ENCODE results near the gene GUCY1A1. TPM values are rescaled to one million over a fixed set of nuclear protein-coding genes. Genes with fewer than 3 reads are reported as not detected.

The GUCY1A1 gene
- total RNA-seq, 1 experiment from 2014 or later, result 0.17 TPM

DNA sequence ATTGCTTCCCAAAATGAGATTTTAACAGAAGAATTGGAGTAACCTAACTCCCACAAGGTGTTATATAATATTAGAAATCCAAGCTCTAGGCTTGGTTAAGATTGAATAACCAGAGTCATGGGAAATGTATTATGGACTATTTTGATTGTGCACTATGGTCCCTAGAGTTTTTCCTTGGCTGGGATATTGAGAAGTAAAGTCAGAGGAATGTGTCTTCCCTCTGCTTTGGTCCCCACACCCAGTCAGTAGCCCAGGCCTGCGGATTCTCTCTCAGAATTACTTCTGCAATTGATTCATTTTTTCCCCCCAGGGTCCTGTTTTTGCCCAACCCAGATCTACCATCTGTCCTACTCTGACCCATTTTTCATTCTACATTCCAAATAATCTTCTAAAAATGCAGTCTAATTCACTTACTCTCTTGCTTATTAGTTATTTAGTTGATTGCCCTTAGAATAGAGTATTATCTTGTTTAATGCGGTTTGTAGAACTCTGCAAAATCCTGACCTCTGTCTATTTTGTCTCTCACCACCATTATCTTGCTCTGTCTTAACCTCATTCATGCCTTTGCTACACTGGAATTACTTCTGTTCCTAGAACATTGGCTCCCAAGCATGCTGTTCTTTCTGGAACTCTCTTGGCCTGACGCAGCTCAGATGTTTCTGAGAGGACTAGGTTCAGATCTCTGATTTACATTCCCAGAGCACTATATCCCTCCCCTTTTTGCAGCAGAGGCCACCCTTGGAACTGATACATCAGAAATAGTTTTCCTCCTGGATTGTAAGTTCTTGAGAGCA is 23.6 kb downstream of the GUCY1A1 start:
- Histone ChIP-seq H3K4me2 (no peak overlapping the region), H3K9me3 (ENCODE audit: insufficient read depth, low read depth) (no peaks in the 10 kb centered on the region), H3K9me2 (ENCODE audit: insufficient read depth) (no peaks in the 10 kb centered on the region), H3K4me3 (no peak overlapping the region), H3K27ac (no peak overlapping the region), H3K4me1 (replicated peaks; ENCODE audit: insufficient read depth) (no peaks in the 10 kb centered on the region), H3K36me3 (ENCODE audit: low read depth) (no peaks in the 10 kb centered on the region), H3K79me2 (ENCODE audit: low read depth) (no peaks in the 10 kb centered on the region), H4K20me1 (ENCODE audit: insufficient read depth) (no peaks in the 10 kb centered on the region), H3K27me3 (ENCODE audit: insufficient read depth, low read depth) (no peaks in the 10 kb centered on the region), H2AFZ (no peak overlapping the region), H3F3A (ENCODE audit: insufficient read depth, low read depth) (no peaks in the 10 kb centered on the region)
- intact Hi-C loops (cut with micrococcal nuclease; ENCODE audit: unreplicated experiment), result no loop called here
- no peak for TF ChIP-seq EZH2 (IDR thresholded peaks at IDR 0.05; ENCODE audit: low read depth)
- TF ChIP-seq, protein P1, sequence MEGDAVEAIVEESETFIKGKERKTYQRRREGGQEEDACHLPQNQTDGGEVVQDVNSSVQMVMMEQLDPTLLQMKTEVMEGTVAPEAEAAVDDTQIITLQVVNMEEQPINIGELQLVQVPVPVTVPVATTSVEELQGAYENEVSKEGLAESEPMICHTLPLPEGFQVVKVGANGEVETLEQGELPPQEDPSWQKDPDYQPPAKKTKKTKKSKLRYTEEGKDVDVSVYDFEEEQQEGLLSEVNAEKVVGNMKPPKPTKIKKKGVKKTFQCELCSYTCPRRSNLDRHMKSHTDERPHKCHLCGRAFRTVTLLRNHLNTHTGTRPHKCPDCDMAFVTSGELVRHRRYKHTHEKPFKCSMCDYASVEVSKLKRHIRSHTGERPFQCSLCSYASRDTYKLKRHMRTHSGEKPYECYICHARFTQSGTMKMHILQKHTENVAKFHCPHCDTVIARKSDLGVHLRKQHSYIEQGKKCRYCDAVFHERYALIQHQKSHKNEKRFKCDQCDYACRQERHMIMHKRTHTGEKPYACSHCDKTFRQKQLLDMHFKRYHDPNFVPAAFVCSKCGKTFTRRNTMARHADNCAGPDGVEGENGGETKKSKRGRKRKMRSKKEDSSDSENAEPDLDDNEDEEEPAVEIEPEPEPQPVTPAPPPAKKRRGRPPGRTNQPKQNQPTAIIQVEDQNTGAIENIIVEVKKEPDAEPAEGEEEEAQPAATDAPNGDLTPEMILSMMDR (conservative IDR thresholded peaks at IDR 0.05), result no peak
- DNase-seq, result no peak
- ChIA-PET POLR2A (ENCODE audit: unreplicated experiment) (no interaction called here), CTCF (no interaction called here)
- BruUV-seq (replicated peaks), result no TSS peak

DNA sequence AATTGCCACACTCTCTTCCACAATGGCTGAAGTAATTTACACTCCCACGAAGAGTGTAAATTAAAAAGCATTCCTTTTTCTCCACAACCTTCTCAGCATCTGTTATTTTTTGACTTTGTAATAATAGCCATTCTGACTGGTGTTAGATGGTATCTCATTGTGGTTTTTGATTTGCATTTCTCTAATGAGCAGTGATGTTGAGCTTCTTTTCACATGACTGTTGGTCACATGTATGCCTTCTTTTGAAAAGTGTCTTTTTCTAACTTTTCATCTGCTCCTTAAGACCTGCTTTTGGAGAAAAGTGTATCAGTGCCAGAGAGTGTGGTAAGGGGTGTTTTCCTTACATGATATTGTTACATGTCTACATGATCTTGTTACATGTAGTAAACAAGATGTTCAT is 25.7 kb downstream of the GUCY1A1 start:
- H3K27me3 ChIP-seq (ENCODE audit: insufficient read depth, low read depth), result no peaks in the 10 kb centered on the region
- no peaks in the 10 kb centered on the region for H3K9me3 ChIP-seq (ENCODE audit: insufficient read depth, low read depth)
- no TSS peak for BruUV-seq (replicated peaks)
- no peaks in the 10 kb centered on the region for H3K36me3 ChIP-seq (ENCODE audit: low read depth)
- H2AFZ ChIP-seq, result no peak overlapping the region
- CTCF ChIA-PET, result no interaction called here
- H3K4me2 ChIP-seq, result no peak overlapping the region
- no peak overlapping the region for H3K4me3 ChIP-seq
- TF ChIP-seq, protein P1 (conservative IDR thresholded peaks at IDR 0.05), result no peak
- no peak for TF ChIP-seq EZH2 (IDR thresholded peaks at IDR 0.05; ENCODE audit: low read depth)
- DNase-seq, result no peak
- no peaks in the 10 kb centered on the region for H3F3A ChIP-seq (ENCODE audit: insufficient read depth, low read depth)
- no peaks in the 10 kb centered on the region for H4K20me1 ChIP-seq (ENCODE audit: insufficient read depth)
- intact Hi-C loops (cut with micrococcal nuclease; ENCODE audit: unreplicated experiment), result no loop called here
- H3K79me2 ChIP-seq (ENCODE audit: low read depth), result no peaks in the 10 kb centered on the region
- no peaks in the 10 kb centered on the region for H3K4me1 ChIP-seq (replicated peaks; ENCODE audit: insufficient read depth)
- POLR2A ChIA-PET (ENCODE audit: unreplicated experiment), result no interaction called here
- no peak overlapping the region for H3K27ac ChIP-seq
- H3K9me2 ChIP-seq (ENCODE audit: insufficient read depth), result no peaks in the 10 kb centered on the region

DNA sequence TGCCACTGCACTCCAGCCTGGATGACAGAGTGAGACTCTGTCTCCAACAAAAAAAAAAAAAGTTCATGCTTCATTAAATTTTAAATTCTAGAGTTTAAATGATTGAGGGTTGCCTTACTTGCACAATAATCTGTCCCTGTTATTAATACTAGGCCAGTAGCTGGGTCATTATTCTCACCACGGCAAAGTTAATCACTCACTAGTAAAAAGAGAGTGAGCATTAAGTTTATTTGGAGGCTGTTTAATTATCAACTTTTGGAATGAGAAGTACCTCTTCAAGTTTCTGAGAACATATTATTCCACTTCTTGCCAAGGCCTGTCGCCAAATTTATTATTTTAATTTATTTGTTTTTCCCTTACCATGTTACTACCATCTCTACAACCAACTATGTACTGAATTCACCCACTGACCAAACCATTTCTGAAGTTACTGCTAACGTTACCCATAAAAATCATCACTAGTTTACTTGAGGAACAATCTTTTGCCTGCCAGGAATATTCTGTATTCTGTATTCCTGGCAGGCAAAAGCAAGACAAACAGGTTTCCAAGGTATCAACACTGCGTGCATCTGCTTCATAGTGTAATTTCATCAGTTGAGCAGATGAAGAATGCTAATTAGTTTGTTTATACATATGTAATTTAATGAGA is 26.5 kb downstream of the GUCY1A1 start:
- POLR2A ChIA-PET (ENCODE audit: unreplicated experiment), result interaction anchor here (0.6 to 0.7 kb wide), 2 partner anchors 39 to 368 kb away, joined by 10 to 14 read pairs; no protein-coding TSS in a partner anchor
- BruUV-seq (replicated peaks), result no TSS peak

More for the DNA sequence above, 26.5 kb downstream of the GUCY1A1 start:
- intact Hi-C loops (cut with micrococcal nuclease; ENCODE audit: unreplicated experiment), result no loop called here
- H3K9me3 ChIP-seq (ENCODE audit: insufficient read depth, low read depth), result no peaks in the 10 kb centered on the region
- no peaks in the 10 kb centered on the region for H3F3A ChIP-seq (ENCODE audit: insufficient read depth, low read depth)
- H4K20me1 ChIP-seq (ENCODE audit: insufficient read depth), result no peaks in the 10 kb centered on the region
- no peak overlapping the region for H3K4me2 ChIP-seq
- TF ChIP-seq, protein P1 (conservative IDR thresholded peaks at IDR 0.05), result no peak
- no peak for TF ChIP-seq EZH2 (IDR thresholded peaks at IDR 0.05; ENCODE audit: low read depth)
- no peaks in the 10 kb centered on the region for H3K4me1 ChIP-seq (replicated peaks; ENCODE audit: insufficient read depth)
- no peak overlapping the region for H3K4me3 ChIP-seq
- H3K9me2 ChIP-seq (ENCODE audit: insufficient read depth), result no peaks in the 10 kb centered on the region
- H3K36me3 ChIP-seq (ENCODE audit: low read depth), result no peaks in the 10 kb centered on the region
- H3K79me2 ChIP-seq (ENCODE audit: low read depth), result no peaks in the 10 kb centered on the region
- CTCF ChIA-PET, result no interaction called here
- no peaks in the 10 kb centered on the region for H3K27me3 ChIP-seq (ENCODE audit: insufficient read depth, low read depth)
- no peak for DNase-seq
- no peak overlapping the region for H2AFZ ChIP-seq
- H3K27ac ChIP-seq, result no peak overlapping the region
